Measurements from ENCODE around the gene CHRNA1.

The CHRNA1 gene

GRCh38 chr2:174748948-174749347, 15.3 kb downstream of the CHRNA1 start:
- Histone ChIP-seq H3K9ac (ENCODE audit: low read length) (no peak overlapping the region), H3K36me3 (ENCODE audit: control insufficient read depth in 1 of 2, insufficient read depth in 2 of 2, low read length in 2 of 2) (no peaks in the 10 kb centered on the region), H4K91ac (ENCODE audit: low read depth, low read length) (no peak overlapping the region), H3K4me1 (ENCODE audit: control insufficient read depth in 1 of 2, insufficient read depth in 2 of 2, low read length in 2 of 2) (peaks cover 5 to 9% of the 10 kb centered on the region in 2 experiments), H3K4me2 (ENCODE audit: low read length) (no peak overlapping the region), H3K4me3 (ENCODE audit: low read depth, low read length) (no peak overlapping the region), H2AK5ac (ENCODE audit: low read length) (no peak overlapping the region), H4K12ac (ENCODE audit: low read depth, low read length) (no peak overlapping the region), H3K27me3 (ENCODE audit: insufficient read depth, low read length) (no peaks in the 10 kb centered on the region), H3K18ac (ENCODE audit: low read length) (no peak overlapping the region), H3K14ac (ENCODE audit: low read length) (no peak overlapping the region), H2BK120ac (ENCODE audit: insufficient read depth, low read length, poor library complexity) (no peak overlapping the region), H2AFZ (ENCODE audit: insufficient read depth, low read length, poor library complexity) (no peak overlapping the region), H4K8ac (ENCODE audit: low read depth, low read length) (no peak overlapping the region), H2BK12ac (ENCODE audit: low read length) (no peak overlapping the region), H3K4ac (ENCODE audit: low read depth, low read length) (no peak overlapping the region), H3K27ac (ENCODE audit: low read depth, low read length) (no peak overlapping the region), H3K79me1 (ENCODE audit: low read length) (peaks cover 2% of the 10 kb centered on the region), H3K79me2 (ENCODE audit: control insufficient read depth, insufficient read depth, low read length, poor library complexity) (no peaks in the 10 kb centered on the region), H2BK5ac (ENCODE audit: low read depth, low read length, poor library complexity) (no peak overlapping the region), H3K9me3 (ENCODE audit: insufficient read depth, low read depth, low read length) (no peaks in the 10 kb centered on the region), H3K23ac (ENCODE audit: low read length) (no peak overlapping the region)
- peak; percentile 46 to 85 for DNase-seq
- WGBS (ENCODE audit: extremely low coverage, insufficient coverage, insufficient read length) = no CpG with 5 or more reads among the region's 4 CpGs

GRCh38 chr2:174745142-174745541, 19.1 kb downstream of the CHRNA1 start:
- no peak overlapping the region for H2BK12ac ChIP-seq (ENCODE audit: low read length)
- H3K4me2 ChIP-seq (ENCODE audit: low read length) = no peak overlapping the region
- no peaks in the 10 kb centered on the region for H3K79me2 ChIP-seq (ENCODE audit: control insufficient read depth, insufficient read depth, low read length, poor library complexity)
- H4K12ac ChIP-seq (ENCODE audit: low read depth, low read length) = no peak overlapping the region
- H2AK5ac ChIP-seq (ENCODE audit: low read length) = no peak overlapping the region
- no CpG with 5 or more reads among the region's 5 CpGs for WGBS (ENCODE audit: extremely low coverage, insufficient coverage, insufficient read length)
- H3K4ac ChIP-seq (ENCODE audit: low read depth, low read length) = no peak overlapping the region
- H3K27me3 ChIP-seq (ENCODE audit: insufficient read depth, low read length) = no peaks in the 10 kb centered on the region
- H2BK5ac ChIP-seq (ENCODE audit: low read depth, low read length, poor library complexity) = no peak overlapping the region
- DNase-seq = peak; percentile 35 to 47
- peaks cover 2% of the 10 kb centered on the region for H3K79me1 ChIP-seq (ENCODE audit: low read length)
- no peak overlapping the region for H3K4me3 ChIP-seq (ENCODE audit: low read depth, low read length)
- H2BK120ac ChIP-seq (ENCODE audit: insufficient read depth, low read length, poor library complexity) = no peak overlapping the region
- H3K36me3 ChIP-seq (ENCODE audit: control insufficient read depth in 1 of 2, insufficient read depth in 2 of 2, low read length in 2 of 2) = no peaks in the 10 kb centered on the region
- H3K9me3 ChIP-seq (ENCODE audit: insufficient read depth, low read depth, low read length) = peaks cover 2% of the 10 kb centered on the region
- no peak overlapping the region for H3K23ac ChIP-seq (ENCODE audit: low read length)
- no peak overlapping the region for H3K14ac ChIP-seq (ENCODE audit: low read length)
- H3K9ac ChIP-seq (ENCODE audit: low read length) = no peak overlapping the region
- H2AFZ ChIP-seq (ENCODE audit: insufficient read depth, low read length, poor library complexity) = no peak overlapping the region
- H3K4me1 ChIP-seq (ENCODE audit: control insufficient read depth in 1 of 2, insufficient read depth in 2 of 2, low read length in 2 of 2) = peaks cover 5 to 9% of the 10 kb centered on the region in 2 experiments
- no peak overlapping the region for H3K27ac ChIP-seq (ENCODE audit: low read depth, low read length)
- H3K18ac ChIP-seq (ENCODE audit: low read length) = no peak overlapping the region
- H4K91ac ChIP-seq (ENCODE audit: low read depth, low read length) = no peak overlapping the region
- no peak overlapping the region for H4K8ac ChIP-seq (ENCODE audit: low read depth, low read length)

GRCh38 chr2:174744111-174744510, 20.2 kb downstream of the CHRNA1 start:
- H4K12ac ChIP-seq (ENCODE audit: low read depth, low read length) = no peak overlapping the region
- H2BK120ac ChIP-seq (ENCODE audit: insufficient read depth, low read length, poor library complexity) = no peak overlapping the region
- H3K79me2 ChIP-seq (ENCODE audit: control insufficient read depth, insufficient read depth, low read length, poor library complexity) = no peaks in the 10 kb centered on the region
- no peak overlapping the region for H2BK12ac ChIP-seq (ENCODE audit: low read length)
- H2AFZ ChIP-seq (ENCODE audit: insufficient read depth, low read length, poor library complexity) = no peak overlapping the region
- H3K27me3 ChIP-seq (ENCODE audit: insufficient read depth, low read length) = no peaks in the 10 kb centered on the region
- no peak overlapping the region for H3K18ac ChIP-seq (ENCODE audit: low read length)
- H2AK5ac ChIP-seq (ENCODE audit: low read length) = no peak overlapping the region
- no peak overlapping the region for H3K14ac ChIP-seq (ENCODE audit: low read length)
- no peak overlapping the region for H4K8ac ChIP-seq (ENCODE audit: low read depth, low read length)
- no peak overlapping the region for H3K4me2 ChIP-seq (ENCODE audit: low read length)
- no peak overlapping the region for H3K4me3 ChIP-seq (ENCODE audit: low read depth, low read length)
- H3K4me1 ChIP-seq (ENCODE audit: control insufficient read depth in 1 of 2, insufficient read depth in 2 of 2, low read length in 2 of 2) = peaks cover 5 to 6% of the 10 kb centered on the region in 2 experiments
- H2BK5ac ChIP-seq (ENCODE audit: low read depth, low read length, poor library complexity) = no peak overlapping the region
- H3K9ac ChIP-seq (ENCODE audit: low read length) = no peak overlapping the region
- no CpG with 5 or more reads among the region's 2 CpGs for WGBS (ENCODE audit: extremely low coverage, insufficient coverage, insufficient read length)
- H3K23ac ChIP-seq (ENCODE audit: low read length) = no peak overlapping the region
- no peak overlapping the region for H3K27ac ChIP-seq (ENCODE audit: low read depth, low read length)
- no peaks in the 10 kb centered on the region for H3K36me3 ChIP-seq (ENCODE audit: control insufficient read depth in 1 of 2, insufficient read depth in 2 of 2, low read length in 2 of 2)
- no peaks in the 10 kb centered on the region for H3K79me1 ChIP-seq (ENCODE audit: low read length)
- no peak overlapping the region for H4K91ac ChIP-seq (ENCODE audit: low read depth, low read length)
- no peak overlapping the region for H3K4ac ChIP-seq (ENCODE audit: low read depth, low read length)
- no peak for DNase-seq
- H3K9me3 ChIP-seq (ENCODE audit: insufficient read depth, low read depth, low read length) = peaks cover 2% of the 10 kb centered on the region

- H2AFZ ChIP-seq (ENCODE audit: insufficient read depth, low read length, poor library complexity) = no peak overlapping the region
- no peak overlapping the region for H4K91ac ChIP-seq (ENCODE audit: low read depth, low read length)
- no CpG with 5 or more reads among the region's 3 CpGs for WGBS (ENCODE audit: extremely low coverage, insufficient coverage, insufficient read length)
- no peak overlapping the region for H3K4me2 ChIP-seq (ENCODE audit: low read length)
- no peak overlapping the region for H2BK12ac ChIP-seq (ENCODE audit: low read length)
- no peak overlapping the region for H3K18ac ChIP-seq (ENCODE audit: low read length)
- H3K36me3 ChIP-seq (ENCODE audit: control insufficient read depth in 1 of 2, insufficient read depth in 2 of 2, low read length in 2 of 2) = no peaks in the 10 kb centered on the region
- H3K9me3 ChIP-seq (ENCODE audit: insufficient read depth, low read depth, low read length) = peaks cover 2% of the 10 kb centered on the region
- no peak overlapping the region for H3K23ac ChIP-seq (ENCODE audit: low read length)
- H3K4me3 ChIP-seq (ENCODE audit: low read depth, low read length) = no peak overlapping the region
- H3K27ac ChIP-seq (ENCODE audit: low read depth, low read length) = no peak overlapping the region
- H3K79me2 ChIP-seq (ENCODE audit: control insufficient read depth, insufficient read depth, low read length, poor library complexity) = no peaks in the 10 kb centered on the region
- H3K27me3 ChIP-seq (ENCODE audit: insufficient read depth, low read length) = no peaks in the 10 kb centered on the region
- H3K4me1 ChIP-seq (ENCODE audit: control insufficient read depth in 1 of 2, insufficient read depth in 2 of 2, low read length in 2 of 2) = peaks cover 5 to 6% of the 10 kb centered on the region in 2 experiments
- no peak overlapping the region for H4K8ac ChIP-seq (ENCODE audit: low read depth, low read length)
- no peak overlapping the region for H2BK120ac ChIP-seq (ENCODE audit: insufficient read depth, low read length, poor library complexity)
- no peak for DNase-seq
- H3K9ac ChIP-seq (ENCODE audit: low read length) = no peak overlapping the region
- no peak overlapping the region for H2AK5ac ChIP-seq (ENCODE audit: low read length)
- no peak overlapping the region for H3K4ac ChIP-seq (ENCODE audit: low read depth, low read length)
- H4K12ac ChIP-seq (ENCODE audit: low read depth, low read length) = no peak overlapping the region
- H3K14ac ChIP-seq (ENCODE audit: low read length) = no peak overlapping the region
- H3K79me1 ChIP-seq (ENCODE audit: low read length) = no peaks in the 10 kb centered on the region
- no peak overlapping the region for H2BK5ac ChIP-seq (ENCODE audit: low read depth, low read length, poor library complexity)
Measured at GRCh38 chr2:174740721-174741120, 23.6 kb downstream of the CHRNA1 start.
